Stimulated activated CD4-positive, alpha-beta T cell treated with anti-CD3 and anti-CD28 coated beads, Interleukin-4, amount 100 ng/mL, for 48 hours (primary cell): ENCODE measurements around the gene SIK2.
A peak's percentile ranks its signal among the peaks of the same experiment; 100 is the strongest.
"Not testable (repeated sequence)": the region's sequence is repeated elsewhere in the genome, so short reads cannot be mapped to it uniquely, and the experiment has no call there.

ENCODE experiments used
- DNase-seq, 2 donors: peaks; one replicate each; pipeline ENCODE4 v3.0.0-alpha.2; 2020; ENCODE audit warnings: low read depth in 2 of 2

The SIK2 gene

DNA sequence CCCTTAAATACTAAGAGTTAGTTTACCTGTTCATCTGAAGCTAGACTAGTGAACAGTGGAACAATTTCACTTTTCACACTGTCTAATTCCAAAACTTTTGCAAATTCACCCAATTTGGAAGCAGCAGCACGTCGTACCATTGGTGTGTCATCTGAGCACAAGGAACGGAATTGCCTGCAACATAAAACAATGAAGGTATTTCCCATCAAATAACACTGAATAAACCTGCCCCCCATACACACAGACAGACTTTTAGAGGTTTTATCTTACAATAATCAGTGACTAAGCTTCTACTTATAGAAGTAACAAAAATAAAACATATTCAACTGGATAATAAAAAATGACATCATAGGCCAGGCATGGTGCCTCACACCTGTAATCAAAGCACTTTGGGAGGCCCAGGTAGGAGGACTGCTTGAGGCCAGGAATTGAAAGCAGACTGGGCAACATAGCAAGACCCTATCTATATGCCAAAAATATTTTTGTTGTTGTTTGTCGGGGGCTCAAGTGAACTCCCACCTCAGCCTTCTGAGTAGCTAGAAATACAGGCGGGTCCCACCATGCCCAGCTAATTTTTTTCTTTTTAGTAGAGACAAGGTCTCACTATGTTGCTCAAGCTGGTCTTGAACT is 157.6 kb downstream of the SIK2 start:
- no peak for DNase-seq

DNA sequence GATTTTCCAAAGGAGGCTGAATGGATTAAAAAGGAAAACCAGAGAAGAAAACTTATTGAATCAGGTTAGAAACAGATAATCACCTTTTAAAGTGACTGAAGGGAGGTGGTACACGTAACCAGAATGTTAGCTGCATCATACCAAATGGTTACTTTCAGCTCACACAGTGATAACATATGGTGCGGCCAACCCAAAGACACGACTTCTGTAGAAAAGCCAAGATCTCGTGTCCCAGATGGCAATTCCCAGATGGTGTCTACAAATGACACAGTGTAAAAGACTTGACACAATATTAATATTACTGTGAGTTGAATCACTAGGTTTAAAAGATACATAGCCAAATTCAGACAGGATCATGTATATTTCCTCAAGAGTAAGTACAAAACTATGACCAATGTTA is 158.8 kb downstream of the SIK2 start:
- no peak for DNase-seq

DNA sequence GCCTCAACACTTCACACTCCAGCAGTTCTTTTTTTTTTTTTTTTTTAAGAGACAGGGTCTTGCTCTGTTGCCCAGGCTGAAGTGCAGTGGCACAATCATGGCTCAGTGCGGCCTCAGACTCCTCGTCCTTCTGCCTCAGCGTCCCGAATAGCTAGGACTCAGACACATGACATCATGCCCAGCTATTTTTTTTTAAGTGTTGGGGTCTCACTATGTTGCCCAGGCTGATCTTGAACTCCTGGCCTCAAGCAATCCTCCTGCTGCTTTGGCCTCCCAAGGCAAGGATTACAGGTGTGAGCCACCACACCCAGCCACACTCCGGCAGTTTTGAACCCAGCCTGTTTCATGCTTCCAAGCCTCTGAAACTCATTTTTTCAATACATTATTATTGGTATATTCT is 160.3 kb downstream of the SIK2 start:
- no peak for DNase-seq

DNA sequence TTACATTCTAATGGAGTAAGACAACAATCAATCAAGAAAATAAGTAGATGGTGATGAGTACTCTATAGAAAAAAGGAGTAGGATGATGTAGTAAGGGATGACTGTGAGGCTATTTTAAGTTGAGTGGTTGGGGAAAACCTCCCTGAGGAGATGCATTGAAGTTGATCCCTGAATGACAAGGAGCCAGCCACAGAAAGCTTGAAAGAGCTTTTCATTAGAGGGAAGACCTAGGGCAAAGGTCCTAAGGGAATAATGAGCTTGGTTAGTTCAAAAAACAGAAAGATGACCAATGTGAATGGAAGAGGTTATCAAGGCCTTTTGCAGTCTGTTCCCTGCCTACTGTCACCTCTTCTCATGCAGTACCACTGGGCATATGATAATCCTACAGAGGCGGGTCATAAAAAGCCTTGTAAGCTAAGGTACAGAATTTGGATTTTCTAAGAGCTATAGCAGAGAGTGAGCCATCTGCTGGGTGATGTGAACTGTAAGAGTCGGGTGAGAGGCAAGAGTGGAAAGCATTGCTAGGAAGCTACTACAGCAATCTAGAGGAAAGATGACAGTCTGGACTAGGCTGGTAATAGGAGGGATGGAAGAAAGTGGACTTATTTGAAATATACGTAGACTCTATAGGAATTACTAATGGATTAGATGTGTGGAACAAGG is 160.9 kb downstream of the SIK2 start:
- no peak for DNase-seq

DNA sequence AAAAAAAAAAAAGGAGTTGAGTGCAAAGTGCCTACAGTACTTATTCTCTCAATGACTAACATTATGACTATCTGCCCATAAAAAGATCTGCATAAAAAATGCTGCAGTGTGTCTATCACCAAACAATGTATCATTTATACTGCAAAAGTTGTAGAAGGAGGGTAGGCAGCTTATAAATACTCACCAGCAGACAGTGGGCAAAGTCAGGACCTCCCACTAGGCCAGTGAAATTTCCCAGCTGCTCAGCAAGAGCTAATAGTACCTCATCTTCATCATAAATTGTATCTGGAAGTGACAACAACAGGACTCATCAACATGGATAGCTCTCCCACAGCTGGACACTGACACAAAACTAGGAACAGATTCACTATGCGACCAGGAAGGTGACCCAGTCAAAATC is 162.4 kb downstream of the SIK2 start:
- DNase-seq = no peak

DNA sequence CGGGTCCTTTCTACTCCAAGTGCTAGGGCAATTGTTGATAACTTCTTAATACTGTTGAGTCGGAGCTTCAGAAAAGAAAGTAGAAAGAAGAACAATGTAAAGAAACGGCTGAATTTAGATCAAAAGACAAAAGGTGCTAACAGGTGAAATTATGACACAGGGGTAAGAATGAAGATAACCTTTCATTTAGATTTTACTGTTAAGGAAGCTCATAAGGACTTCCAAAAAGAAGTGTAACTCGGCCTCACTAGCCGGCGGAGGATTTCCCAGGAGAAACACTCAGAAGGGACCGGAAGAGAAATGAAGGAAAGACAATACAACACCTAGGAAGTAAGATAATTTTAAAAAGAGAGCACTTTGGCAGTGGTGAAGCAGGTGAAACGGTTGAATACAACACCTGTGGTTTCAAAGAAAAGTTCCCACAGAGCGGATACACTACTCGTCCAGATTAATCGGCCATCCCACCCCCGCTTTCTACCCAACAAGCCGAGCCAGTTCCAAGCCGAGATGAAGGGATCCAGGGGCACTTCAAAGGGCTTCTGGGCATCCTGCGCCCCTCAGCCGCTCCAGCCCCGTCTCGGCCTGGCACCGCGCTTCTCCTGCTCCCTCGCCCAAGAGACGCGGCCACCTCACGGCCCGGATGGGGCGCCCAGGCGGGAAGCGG is 163.2 kb downstream of the SIK2 start:
- DNase-seq = no peak

DNA sequence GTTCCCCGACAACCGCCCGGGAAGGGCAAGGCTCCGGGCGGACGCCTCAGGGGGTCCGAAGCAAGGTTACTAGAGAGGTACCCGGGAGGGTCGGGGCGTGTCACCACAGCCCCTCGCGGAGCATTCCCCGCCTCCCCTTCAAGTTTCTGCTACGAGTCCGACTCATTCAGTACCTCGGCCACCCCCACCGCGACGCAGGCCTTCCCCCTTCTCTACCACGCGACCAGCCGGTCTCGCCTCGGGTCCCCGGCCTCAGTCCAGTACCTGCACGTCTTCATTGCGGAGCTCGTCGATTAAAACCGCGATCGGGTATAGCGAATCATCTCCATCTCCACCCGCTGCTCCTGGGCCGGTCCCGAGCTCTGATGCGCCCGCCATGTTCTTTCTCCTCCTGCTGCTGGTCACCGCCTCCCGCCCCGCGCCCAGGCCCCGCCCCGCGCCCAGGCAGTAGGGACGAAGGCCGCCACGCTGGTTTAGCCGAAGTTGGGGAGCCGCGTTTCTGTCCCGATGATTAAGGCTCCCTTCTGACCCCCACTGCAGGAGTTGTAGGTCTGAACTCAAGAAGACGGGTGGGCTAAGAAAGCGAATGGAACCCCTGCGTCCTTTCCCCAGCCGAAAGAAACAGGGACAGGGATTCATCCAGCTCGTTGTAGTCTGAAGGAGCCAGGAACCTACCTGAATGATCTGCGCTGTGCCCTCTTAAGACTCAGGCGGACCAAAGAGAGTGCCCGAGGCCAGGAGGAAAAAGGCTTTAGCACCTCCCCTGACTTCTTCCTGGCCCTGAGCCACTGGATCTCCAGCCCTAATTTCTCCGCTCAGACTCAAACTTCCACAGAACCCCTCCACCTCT is 164.0 kb downstream of the SIK2 start, which contains the start of gene PPP2R1B:
Gene PPP2R1B (minus strand): TSS at position 406 of the 850 bp plus-strand sequence. CDS start 28 bp downstream, at position 378.
- peak; percentile 66 to 68 for DNase-seq

DNA sequence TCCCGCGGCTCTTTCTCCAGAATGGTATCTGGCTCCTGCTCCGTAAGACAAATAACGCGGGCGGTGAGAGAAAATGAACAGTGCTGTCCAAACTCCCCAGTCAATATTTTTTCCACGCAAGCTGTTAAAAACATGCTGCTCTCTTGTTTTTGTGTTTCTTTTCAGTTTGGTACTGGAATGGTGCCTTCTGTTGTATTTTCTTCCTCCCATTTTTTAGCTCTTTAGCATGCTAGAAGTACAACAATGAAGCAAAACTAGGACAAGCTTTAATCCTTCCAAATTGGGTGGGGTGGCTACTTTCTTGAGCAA is 164.5 kb downstream of the SIK2 start:
- DNase-seq = no peak

DNA sequence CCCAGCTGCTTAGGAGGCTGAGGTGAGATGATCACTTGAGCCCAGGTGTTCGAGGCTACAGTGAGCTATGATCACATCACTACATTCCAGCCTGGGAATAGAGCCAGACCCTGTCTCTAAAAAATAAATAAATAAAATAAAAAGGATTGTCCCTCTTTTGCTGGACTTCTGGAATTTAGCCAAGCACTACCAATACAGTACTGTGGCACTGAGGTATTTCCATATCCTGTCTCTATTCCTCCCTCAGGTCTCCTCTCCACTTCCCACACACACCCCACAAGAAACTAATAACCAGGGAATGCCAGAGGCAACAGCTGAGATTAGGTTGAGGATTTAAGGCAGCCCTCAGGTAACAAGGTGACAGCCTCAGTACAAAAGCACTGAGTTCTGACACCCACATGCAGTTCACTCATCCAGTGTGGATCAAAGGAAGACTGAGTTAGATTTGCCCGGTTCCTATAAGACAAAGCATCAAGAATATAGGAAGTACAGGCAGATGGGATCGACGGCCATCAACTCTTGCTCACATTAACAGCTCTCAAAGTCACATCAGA is 168.4 kb downstream of the SIK2 start:
- no peak for DNase-seq

DNA sequence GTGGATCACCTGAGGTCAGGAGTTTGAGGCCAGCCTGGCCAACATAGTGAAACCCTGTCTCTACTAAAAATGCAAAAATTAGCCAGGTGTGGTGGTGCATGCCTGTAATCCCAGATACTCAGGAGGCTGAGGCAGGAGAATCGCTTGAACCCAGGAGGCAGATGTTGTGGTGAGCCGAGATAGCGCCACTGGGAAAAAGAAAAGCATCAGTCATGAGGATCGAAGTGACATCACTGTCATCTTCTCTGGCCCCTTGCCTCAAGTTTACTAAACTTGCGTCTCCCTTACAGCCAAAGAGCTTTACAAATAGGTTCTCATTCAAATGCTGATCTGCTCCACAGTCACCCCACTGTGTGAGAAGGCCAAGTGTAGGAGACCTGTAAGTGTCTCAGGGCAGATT is 169.0 kb downstream of the SIK2 start:
- DNase-seq = not testable (repeated sequence)

DNA sequence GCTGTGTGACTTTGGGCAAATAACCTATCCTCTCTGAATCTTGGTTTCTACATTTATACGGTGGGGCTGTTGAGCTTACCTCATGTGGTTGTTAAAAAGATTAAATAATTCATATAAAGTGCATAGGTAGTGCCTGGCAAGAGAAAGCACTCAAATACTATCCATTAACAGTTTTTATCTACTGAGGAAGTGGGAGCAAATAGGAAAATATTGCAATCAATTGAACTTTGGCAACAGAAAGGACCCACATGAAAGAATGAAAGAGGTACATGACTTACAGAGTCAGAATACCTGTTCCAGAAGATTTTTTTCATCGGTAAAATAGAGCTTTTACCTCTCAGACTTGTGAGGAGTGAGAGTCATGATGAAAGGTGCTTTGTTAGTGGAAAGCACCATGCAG is 170.3 kb downstream of the SIK2 start:
- DNase-seq = no peak

DNA sequence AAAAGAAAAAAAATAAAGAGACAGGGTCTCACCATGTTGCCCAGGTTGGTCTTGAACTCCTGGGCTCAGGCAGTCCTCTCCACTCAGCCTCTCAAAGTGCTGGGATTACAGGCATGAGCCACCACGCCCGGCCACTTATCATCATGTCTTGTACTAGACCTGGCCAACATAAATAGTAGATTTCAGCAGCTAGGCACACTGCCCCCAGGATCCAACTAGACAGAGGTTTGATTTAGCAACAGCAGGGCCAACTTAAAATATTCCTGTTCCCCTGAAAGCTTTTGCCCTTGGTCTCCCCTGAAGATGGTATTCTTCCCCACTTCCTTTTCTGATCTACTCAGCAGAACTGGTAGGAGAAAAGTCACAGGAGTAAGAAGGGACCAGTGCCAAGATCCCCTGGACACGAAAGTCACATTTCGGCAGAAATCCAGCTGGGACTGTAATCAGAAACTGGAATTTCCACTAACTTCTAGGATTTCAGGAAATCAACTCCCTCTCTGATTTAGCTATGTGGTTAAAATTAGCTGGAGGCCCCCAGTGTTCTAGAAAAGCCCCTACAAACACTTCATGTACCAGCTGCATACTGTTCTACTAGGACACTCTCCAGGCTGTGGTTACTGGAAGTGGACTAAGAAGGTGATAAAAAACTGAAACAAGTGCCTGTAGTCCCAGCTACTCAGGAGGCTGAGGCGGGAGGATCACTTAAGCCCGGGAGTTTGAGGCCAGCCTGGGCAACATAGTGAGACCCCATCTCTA is 172.9 kb downstream of the SIK2 start:
- DNase-seq = no peak

DNA sequence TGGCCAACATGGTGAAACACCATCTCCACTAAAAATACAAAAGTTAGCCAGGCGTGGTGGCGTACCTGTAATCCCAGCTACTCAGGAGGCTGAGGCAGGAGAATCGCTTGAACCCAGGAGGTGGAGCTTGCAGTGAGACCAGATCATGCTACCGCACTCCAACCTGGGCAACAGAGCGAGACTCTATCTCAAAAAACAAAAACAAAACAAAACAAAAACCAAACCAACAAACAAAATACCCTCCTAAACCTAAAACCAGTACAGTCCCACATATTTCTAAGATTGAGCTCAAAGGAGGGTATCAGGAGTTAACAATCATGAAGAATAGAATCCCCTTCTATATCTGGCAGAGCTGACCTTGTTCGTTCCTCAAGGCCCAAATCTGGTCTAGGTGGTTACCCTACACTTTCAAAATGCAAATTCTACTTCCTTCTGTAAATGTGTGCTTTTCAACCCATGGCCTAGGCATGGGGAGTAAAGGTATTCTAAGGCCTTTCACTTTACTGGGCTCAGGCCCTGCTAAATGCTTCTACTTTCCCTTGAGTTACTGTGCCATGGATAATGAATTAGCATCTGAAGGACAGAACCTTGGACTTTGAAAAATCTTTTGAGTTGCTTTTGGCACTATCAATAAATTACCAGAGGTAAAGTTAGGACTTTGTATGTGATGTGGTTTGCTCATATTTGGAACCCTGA is 174.3 kb downstream of the SIK2 start:
- DNase-seq = no peak

DNA sequence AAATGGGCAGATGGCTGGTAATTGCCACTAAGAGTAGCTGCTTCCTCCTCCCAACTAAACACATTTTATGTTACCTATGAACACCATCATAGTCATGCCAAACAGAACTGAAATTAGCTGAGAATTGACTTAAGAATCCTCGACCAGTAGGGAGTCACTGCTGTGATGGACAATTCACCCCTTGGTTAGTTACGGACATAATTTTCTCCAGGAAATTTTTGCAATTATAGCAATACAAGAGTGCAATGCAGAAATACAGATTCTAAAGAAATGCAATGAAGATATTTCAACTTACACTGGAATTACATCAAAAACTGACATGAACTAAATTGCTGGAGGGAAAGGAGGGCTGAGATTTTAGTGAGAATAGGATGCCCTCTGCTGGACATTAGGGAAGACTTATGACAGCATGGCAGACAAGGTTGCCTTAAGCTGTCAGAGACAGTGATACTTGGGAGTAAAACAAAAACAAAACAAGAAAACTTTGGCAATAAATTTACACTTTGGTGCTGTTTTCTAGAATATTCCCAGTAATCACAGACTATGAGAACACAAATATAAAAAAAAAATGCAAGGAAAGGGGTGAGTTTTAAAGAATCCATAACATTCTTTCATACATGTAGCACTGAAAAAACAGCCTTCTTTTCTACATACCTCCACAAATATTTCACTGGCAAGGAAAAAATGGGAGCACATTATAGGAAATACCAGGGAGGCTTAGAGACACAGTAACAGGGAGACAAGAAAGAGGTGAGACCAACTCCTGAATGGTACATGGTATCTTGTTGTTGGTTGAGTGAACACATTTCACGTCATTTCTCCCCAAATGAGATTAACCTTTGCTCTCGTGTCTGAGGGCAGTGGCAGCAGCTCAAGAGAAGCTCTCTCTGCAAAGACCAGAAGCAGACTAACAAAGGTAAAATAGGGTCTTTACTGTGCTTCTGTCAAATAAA is 175.1 kb downstream of the SIK2 start:
- DNase-seq = no peak

DNA sequence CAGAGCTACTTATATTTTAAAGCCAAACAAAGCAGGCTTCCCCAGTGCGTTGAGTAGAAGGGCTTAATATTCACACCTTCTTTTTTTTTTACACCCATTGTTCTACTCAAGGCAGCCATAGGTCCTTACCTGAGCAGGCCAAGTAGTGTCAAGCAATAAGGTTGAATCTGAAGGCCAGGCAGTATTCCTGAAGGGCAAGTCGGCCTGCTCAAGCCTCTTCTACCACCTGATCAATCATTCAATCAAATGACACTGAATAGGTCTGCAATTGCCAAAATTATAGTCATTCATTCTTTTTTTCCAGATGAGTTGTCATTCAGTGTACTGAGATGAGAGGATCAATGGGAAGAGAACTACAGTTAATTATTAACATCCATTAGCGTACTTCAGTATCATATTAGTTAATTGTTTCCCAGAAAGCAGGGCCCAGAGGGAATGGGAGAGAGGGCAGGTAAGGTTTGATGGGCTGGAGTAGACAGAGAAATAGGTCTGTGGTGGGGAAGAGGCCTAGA is 175.9 kb downstream of the SIK2 start:
- DNase-seq = no peak

DNA sequence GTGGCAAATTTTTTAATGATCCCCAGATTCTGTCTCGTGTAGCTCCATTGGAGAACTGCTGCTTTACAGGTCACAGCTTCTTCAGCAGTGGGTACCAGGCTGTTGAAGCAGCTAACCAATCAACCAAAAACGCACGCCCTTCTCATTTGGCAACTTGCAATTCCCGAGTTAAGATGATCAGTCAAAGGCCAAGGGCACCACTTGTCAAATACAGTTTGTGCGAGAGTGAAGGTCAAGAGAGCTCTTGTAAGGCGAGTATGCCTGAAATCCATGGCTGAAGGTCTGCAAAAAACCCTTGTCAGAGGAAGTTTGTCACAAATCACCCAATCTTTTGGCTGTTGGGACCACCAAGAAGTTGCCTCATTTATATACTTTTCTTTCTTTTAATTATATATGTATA is 176.9 kb downstream of the SIK2 start:
- DNase-seq = no peak
